HL-60/S4 treated with retinoic acid at 250 ng/mL for 4 days and 3 days (cell line): ENCODE results near the gene IGLL5.
"Not testable (repeated sequence)": the region's sequence is repeated elsewhere in the genome, so short reads cannot be mapped to it uniquely, and the experiment has no call there.

Experiments used
- in situ Hi-C: fragments of 300-500 bp; cut with MboI; formaldehyde crosslinking; loops from 2 replicates; pipeline ENCODE4 v1.7.0; 2022; ENCODE audit warnings: low sequenced_read_pairs

The IGLL5 gene

DNA sequence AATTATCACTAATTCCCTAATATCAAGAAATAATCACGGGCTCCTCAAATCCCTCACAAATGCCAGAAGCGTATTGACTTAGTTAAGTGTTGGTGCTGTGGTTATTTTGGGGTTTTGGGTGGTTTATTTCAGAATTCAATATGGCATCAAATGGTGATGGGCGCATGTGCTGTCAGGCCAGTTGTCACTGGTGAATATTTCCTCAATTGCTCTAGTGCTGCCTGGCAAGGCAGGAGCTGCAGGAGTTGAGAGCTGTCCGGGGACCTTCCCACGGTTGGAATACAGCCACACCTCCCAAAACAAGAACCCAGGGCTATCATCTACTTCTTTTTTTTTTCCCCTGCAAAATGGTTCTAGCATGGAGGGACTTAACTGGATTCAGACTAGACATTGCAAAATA lies 10.3 kb downstream of the IGLL5 start:
- in situ Hi-C loops = loop anchor here (25.0 kb wide), 2 partner anchors 111 to 436 kb away; no protein-coding TSS in a partner anchor

DNA sequence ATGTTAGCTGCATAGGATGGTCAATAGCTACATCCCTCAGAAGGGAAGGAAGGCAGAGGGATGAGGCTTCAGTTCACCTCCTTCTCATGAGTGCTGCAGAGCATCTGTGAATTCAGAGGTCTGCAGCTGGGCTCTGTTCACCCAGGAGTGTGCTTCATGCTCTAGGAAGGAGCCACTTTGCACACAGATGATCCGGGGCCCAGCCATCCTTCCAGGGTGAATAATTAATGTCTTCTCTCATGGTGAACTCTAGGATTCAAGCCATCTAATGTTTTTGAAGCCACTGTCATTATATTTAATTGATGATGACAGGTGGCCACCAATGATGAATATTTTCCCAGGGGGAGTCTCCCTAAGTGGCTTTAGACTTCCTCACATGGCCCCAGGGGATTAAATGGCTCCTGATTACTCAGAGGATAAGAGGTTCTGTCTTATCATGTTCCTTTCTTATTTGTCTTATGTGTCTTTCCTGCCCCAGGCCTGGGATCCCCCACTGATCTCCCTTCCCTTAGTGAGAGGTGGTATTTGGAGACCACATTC lies 10.9 kb downstream of the IGLL5 start:
- in situ Hi-C loops = loop anchor here (25.0 kb wide), 2 partner anchors 111 to 436 kb away; no protein-coding TSS in a partner anchor

DNA sequence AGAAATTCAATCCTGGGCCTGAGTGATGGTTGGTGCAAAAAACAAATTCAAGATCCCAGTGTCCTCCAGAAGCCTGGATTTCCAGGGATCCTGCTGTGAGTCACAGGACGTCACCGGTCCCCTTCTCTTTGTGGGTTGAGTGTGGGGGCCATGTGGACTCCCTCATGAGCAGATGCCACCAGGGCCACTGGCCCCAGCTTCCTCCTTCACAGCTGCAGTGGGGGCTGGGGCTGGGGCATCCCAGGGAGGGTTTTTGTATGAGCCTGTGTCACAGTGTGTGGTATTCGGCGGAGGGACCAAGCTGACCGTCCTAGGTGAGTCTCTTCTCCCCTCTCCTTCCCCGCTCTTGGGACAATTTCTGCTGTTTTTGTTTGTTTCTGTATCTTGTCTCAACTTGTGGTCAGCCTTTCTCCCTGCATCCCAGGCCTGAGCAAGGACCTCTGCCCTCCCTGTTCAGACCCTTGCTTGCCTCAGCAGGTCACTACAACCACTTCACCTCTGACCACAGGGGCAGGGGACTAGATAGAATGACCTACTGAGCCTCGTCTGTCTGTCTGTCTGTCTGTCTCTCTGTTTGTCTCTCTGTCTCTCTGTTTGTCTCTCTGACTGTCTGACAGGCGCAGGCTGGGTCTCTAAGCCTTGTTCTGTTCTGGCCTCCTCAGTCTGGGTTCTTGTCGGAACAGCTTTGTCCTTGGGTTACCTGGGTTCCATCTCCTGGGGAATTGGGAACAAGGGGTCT lies 11.9 kb downstream of the IGLL5 start:
- in situ Hi-C loops = loop anchor here (25.0 kb wide), 2 partner anchors 112 to 437 kb away; no protein-coding TSS in a partner anchor

DNA sequence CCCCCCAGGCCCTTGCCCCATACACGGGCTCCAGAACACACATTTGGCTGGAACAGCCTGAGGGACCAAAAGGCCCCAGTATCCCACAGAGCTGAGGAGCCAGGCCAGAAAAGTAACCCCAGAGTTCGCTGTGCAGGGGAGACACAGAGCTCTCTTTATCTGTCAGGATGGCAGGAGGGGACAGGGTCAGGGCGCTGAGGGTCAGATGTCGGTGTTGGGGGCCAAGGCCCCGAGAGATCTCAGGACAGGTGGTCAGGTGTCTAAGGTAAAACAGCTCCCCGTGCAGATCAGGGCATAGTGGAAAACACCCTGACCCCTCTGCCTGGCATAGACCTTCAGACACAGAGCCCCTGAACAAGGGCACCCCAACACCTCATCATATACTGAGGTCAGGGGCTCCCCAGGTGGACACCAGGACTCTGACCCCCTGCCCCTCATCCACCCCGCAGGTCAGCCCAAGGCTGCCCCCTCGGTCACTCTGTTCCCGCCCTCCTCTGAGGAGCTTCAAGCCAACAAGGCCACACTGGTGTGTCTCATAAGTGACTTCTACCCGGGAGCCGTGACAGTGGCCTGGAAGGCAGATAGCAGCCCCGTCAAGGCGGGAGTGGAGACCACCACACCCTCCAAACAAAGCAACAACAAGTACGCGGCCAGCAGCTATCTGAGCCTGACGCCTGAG lies 13.1 kb downstream of the IGLL5 start:
- in situ Hi-C loops = not testable (repeated sequence)

DNA sequence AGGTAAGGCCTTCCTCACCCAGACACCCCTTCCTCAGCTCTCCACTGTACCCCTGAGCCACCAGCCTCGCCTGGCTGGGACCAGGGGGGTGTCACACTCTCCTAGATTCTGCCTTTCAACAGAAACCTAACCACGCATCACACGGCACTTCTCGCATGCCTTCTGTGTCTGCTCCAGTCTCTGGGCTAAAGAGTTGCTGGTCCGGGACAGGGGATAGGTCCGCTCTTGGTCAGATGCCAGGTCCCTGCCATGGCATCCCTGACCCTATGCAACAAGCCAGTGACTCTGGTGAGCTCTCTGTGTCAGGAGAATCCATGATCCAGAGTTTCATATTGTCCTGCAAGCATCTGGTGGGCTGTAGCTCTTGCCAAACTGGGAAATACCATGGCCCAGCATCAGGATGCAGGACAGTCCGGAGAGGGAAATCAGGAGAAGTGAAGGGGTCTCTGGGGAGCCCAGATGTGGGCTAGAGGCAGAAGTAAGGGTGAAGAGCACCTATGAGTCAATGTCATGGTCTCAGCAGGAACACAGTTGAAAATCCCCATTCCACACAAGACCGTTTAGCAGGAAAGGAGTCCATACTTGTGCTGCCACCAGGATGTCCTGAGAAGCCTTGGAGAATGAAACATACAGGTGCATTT lies 14.1 kb downstream of the IGLL5 start:
- in situ Hi-C loops = no loop called here

DNA sequence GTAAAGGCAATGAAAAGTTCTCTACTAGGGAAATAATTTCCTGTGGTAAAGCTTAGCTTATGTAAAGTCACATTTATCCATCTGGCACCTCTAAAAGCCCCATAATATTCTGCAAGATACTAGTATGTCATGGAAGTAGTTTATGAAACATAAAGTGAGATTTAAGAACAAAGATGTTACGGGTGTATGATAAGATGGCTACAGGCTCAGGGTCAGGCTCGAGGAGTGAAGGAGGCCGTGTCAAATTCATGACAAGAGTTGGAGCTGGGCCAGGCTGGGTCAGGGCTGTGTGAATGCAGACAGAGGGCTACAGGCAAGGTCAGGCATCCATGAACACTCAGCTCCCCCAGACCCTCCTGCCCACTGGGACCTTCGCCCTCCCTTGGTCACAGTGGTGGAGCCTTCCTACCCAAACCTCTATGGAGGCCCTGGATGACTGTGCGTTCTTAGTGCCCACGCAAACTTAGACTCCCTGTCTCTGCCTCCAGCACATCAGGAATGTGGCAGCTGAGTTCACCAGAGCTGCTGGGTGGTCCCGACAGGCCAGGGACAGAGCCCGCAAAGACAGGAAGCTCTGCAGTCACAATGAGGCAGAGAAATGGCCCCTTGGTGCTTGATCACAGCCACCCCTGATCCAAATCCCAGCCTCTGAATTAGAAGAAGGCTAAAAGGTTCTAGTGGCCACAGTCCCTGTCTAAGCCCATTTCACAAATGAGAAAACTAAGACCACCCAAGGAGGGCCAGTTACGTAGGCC lies 14.8 kb downstream of the IGLL5 start:
- in situ Hi-C loops = no loop called here

DNA sequence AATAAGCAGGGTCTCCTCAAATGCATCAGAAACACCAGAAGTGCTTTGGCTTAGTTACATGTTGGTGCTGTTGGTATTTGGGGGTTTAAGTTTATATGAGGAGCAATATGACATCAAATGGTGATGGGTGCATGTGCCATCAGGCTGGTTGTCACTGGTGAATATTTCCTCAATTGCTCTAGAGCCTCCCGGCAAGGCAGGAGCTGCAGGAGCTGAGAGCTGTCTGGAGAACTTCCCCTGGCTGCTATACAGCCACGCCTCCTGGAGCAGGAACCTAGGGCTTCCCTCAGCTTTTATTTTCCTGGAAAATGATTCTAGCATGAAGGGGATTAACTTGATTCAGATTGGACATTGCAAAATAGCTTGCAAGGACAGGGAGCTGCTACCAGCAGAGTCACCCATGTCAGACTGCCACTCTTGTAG lies 15.8 kb downstream of the IGLL5 start:
- in situ Hi-C loops = no loop called here

DNA sequence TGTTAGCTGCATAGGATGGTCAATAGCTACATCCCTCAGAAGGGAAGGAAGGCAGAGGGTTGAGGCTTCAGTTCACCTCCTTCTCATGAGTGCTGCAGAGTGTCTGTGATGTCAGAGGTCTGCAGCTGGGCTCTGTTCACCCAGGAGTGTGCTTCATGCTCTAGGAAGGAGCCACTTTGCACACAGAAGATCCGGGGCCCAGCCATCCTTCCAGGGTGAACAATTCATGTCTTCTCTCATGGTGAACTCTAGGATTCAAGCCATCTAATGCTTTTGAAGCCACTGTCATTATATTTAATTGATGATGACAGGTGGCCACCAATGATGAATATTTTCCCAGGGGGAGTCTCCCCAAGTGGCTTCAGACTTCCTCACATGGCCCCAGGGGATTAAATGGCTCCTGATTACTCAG lies 16.2 kb downstream of the IGLL5 start:
- in situ Hi-C loops = not testable (repeated sequence)

DNA sequence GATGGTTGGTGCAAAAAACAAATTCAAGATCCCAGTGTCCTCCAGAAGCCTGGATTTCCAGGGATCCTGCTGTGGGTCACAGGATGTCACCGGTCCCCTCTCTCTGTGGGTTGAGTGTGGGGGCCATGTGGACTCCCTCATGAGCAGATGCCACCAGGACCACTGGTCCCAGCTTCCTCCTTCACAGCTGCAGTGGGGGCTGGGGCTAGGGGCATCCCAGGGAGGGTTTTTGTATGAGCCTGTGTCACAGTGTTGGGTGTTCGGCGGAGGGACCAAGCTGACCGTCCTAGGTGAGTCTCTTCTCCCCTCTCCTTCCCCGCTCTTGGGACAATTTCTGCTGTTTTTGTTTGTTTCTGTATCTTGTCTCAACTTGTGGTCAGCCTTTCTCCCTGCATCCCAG lies 17.1 kb downstream of the IGLL5 start:
- in situ Hi-C loops = not testable (repeated sequence)

DNA sequence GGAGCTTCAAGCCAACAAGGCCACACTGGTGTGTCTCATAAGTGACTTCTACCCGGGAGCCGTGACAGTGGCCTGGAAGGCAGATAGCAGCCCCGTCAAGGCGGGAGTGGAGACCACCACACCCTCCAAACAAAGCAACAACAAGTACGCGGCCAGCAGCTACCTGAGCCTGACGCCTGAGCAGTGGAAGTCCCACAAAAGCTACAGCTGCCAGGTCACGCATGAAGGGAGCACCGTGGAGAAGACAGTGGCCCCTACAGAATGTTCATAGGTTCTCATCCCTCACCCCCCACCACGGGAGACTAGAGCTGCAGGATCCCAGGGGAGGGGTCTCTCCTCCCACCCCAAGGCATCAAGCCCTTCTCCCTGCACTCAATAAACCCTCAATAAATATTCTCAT lies 18.8 kb downstream of the IGLL5 start:
- in situ Hi-C loops = not testable (repeated sequence)

DNA sequence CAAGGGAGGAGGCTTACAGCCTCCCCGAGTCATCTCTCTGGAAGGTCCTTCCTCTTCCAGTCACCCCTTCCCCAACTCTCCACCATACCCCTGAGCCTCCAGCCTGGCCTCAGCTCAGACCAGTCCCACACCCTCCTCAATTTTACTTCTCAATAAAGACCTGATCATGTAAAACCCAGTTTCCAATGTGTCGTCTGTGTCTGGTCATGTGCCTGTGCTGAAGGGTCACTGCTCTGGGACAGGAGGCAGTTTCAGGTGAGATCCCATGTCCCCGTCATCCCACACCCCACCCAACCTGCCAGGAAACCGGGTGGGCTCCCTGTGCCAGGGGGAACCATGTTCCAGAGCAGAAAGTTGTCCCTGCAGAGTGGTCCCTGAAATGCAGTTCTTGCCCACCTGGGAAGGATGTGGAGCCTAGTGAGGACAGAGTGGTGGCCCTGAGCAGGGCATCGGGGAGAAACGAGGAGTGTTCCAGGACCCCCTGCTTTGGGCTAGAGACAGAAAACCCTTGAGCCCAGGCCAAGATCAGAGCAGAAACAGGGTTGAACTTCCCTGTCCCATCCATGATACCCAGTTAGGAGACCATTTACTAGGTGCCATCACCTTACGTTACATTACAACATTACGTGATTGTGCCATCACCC lies 19.4 kb downstream of the IGLL5 start:
- in situ Hi-C loops = no loop called here

DNA sequence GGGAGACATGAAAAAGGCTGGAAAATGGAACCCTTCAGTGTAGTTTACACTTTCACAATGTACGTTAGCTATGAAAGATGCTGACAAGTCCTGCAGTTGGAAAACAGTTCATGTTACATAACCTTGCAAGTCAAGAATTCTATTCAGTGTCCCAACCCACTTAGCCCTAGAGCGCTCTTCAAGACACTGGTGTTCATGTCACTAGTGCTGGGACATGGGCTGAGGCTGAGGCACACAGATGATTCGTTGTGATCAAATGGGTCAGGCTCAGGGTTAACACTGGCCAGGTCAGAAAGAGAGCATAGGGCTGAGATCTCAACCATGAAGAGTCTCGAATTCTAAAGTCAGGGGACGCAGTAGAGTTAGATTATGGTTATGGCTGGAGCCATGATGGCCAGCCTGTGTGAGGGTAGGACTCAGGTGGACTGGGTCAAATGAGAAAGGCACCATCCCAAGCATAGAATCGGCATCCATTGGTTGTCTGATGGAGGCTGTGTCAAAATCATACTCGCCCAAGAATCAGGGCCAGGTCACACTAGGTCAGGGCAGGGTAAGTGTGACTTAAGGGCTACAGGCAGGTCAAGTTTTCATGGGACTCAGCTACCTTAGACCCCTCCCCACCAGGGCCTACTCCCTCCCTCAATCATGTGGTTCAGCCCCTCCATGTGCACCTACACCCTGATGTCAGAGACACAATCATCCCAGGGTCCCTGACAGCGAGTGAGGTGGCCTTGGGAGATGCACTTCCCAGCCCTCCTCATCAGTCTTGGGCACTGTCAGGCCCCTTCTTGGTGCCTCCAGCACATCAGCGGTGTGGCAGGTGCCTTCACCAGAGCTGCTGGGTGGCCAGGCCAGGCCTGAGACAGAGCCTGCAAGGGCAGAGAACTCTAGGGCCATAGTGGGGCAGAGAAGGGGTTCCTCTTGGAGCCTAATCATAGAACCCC lies 20.2 kb downstream of the IGLL5 start:
- in situ Hi-C loops = no loop called here

DNA sequence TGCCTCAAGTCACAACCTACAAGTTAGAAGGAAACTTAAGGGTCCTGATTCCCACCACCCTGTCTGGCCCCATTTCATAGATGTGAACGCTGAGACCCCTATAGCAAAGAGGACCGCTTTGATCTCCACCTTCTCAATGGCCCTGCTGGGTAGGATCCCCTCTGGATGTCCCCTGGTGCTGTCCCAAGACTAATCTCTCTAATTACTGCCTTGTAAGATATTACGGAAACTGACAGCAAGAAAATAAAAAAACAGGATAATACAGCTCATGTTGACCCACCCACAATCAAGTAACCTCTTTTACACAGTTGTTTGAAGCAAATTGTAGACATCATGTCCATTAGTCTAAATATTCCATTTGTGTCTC lies 20.9 kb downstream of the IGLL5 start:
- in situ Hi-C loops = no loop called here

DNA sequence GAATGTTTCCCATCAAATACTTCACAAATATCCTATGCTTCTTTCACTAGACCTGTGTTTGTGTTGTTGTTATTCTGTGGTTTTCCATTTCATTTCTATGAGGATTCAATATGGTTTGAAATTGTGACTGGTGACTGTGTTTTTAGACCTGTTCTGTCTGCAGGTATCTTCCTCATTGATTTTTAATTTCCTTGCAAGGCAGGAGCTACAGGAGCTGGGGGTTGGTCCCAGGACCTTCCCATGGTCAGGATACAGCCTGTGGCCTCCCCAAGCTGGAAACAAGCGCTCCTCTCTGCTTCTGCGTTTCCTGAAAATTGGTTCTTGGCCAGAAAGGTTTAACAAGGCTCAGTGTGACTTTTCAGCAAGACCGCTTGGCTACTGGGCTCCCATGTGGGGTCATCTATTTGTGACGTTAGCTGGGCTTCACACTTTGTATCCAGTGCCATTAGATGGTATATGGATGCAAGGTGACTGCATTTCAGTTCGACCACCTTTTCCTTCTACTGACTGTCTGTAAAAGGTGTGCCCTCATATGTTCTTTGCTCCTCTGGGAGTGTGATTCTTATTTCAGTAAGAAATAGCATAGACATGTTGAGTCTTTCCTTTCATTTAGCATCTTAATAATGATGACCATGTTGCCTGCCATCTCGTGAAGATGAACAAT lies 21.5 kb downstream of the IGLL5 start:
- in situ Hi-C loops = no loop called here

DNA sequence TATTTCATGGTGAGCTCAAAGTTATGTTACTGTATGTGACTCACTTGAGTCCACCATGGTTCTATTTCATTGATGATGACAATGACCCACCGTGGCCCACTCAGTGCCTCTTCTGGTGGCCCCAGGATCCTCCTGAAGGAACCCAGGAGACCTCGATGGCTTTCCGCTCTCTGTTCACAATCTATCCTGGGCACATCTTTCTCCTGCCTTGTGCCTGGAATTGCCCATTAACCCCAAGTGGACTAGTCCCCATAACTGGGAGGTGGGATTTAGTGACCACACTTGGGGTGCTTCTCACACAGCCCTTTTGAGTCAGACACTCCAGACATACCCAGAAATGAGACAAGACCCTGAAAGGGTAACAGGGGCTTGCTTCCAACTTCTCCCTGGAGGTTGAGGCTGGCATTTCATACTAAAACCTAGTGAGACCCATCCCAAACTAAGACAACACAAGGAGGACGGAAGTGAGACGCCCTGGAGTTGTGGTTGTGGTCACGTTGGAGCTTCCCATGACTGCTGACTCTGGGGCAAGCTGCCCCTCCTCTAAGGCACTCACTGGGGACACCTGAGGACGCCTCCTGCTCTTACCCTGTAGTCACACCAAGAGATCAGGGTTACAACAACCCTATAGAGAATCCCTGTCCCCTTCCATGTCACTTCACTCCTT lies 22.1 kb downstream of the IGLL5 start:
- in situ Hi-C loops = no loop called here

DNA sequence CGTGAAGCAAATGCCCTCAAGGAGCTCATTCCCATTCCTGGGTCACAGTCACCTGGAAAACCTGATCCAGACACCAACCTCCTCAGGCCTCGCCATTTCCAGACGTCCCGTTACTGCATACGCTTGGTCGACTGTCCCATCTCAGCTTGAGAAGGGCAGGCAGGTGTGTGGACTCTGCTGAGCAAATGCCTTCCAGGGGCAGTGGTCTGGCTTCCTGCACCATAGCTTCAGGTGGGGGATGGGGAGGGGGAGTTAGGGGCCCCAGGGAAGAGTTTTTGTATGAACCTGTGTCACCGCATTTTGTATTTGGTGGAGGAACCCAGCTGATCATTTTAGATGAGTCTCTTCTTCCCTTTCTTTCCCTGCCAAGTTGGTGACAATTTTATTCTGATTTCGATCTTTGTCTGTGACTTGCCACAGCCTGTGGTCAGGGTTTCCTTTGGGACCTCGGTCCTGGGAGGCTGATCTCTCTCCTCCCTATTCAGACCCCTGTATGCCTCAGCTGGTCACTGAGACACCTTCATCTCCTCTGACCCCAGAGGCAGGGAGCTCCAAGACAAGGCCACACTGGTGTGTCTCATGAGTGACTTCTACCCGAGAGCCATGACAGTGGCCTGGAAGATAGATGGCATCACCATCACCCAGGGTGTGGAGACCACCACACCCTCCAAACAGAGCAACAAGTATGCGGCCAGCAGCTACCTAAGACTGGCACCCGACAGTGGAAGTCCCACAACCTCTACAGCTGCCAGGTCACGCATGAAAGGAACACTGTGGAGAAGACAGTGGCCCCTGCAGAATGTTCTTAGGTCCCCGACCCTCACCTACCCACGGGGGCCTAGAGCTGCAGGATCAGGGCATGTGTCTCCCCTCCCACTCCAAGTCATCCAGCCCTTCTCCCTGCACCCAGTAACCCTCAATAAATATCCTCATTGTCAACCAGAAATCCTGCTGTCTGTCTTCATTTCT lies 22.9 kb downstream of the IGLL5 start:
- in situ Hi-C loops = no loop called here
